Thoracic aorta (tissue), 2 donors: ENCODE data around the gene COL1A2. TPM values are rescaled to one million over a fixed set of nuclear protein-coding genes. Genes with fewer than 3 reads are reported as not detected.

Source experiments
- ATAC-seq: fragments of 150-250 bp; one replicate; pipeline ENCODE4 v1.8.0; 2017; ENCODE audit warnings: low read depth; ENCODE audit not compliant: insufficient number of reproducible peaks, low FRiP score
- DNase-seq: peaks from one replicate; pipeline ENCODE4 v3.0.0-alpha.2; 2020; ENCODE audit warnings: low spot score
- H3K27ac ChIP-seq, 2 donors: fragments of 200-600 bp; sonication (generic); 1 replicate in 1 of 2; 2 replicates in 1 of 2; pipeline ENCODE4 v1.5.1; 2016; ENCODE audit warnings: mild to moderate bottlenecking in 2 of 2, moderate library complexity in 2 of 2
- H3K27me3 ChIP-seq: fragments of 200-600 bp; sonication (generic); replicated peaks from 2 replicates; pipeline ENCODE4 v1.6.0; 2016; ENCODE audit warnings: mild to moderate bottlenecking; ENCODE audit not compliant: insufficient read depth
- H3K36me3 ChIP-seq: fragments of 200-600 bp; sonication (generic); one replicate; pipeline ENCODE4 v1.5.1; 2016
- H3K4me1 ChIP-seq, 2 donors: fragments of 200-600 bp; sonication (generic); 1 replicate in 1 of 2; 2 replicates in 1 of 2; pipeline versions ENCODE4 v1.5.1 to v1.6.0; 2016; ENCODE audit warnings: low read depth in 2 of 2, mild to moderate bottlenecking in 1 of 2; ENCODE audit not compliant: control insufficient read depth in 1 of 2
- H3K4me3 ChIP-seq: fragments of 200-600 bp; sonication (generic); 2 replicates; pipeline ENCODE4 v1.5.1; 2016; ENCODE audit warnings: mild to moderate bottlenecking
- H3K9me3 ChIP-seq: fragments of 200-600 bp; sonication (generic); 2 replicates; pipeline ENCODE4 v1.5.1; 2016
- CTCF ChIP-seq: fragments of 200-600 bp; sonication (generic); IDR thresholded peaks from one replicate; pipeline ENCODE4 v1.5.1; 2019; ENCODE audit warnings: antibody characterized with exemption
- total RNA-seq, 2 donors: library from RNA; depleted of rRNA; stranded (reverse); fragments of >200 nt; gene quantifications; one replicate each; pipeline versions ENCODE4 v1.1.0 to v1.2.3, GENCODE V29; 2016

The COL1A2 gene
- total RNA-seq, 2 donors from 2014 or later, result 1,117 to 1,356 TPM

GRCh38 chr7:94362276-94362675, 32.4 kb upstream of the COL1A2 start:
- no peak for DNase-seq
- TF ChIP-seq CTCF, result no peak
- no peaks in the 10 kb centered on the region for H3K27me3 ChIP-seq
- no peak overlapping the region for H3K27ac ChIP-seq
- no peak overlapping the region for H3K4me3 ChIP-seq
- no peaks in the 10 kb centered on the region for H3K36me3 ChIP-seq
- no peaks in the 10 kb centered on the region for H3K9me3 ChIP-seq
- H3K4me1 ChIP-seq, result peaks cover 0 to 27% of the 10 kb centered on the region in 2 donors
- ATAC-seq, result no peak

- no peak overlapping the region for H3K27ac ChIP-seq
- no peak for DNase-seq
These were observed 29.9 kb upstream of the COL1A2 start for GRCh38 chr7:94364816-94365215.

GRCh38 chr7:94366163-94366562, 28.5 kb upstream of the COL1A2 start:
- ATAC-seq, result no peak
- no peaks in the 10 kb centered on the region for H3K27me3 ChIP-seq
- DNase-seq, result no peak
- no peak for TF ChIP-seq CTCF
- H3K27ac ChIP-seq, result peak overlapping the region in 1 of 2 donors; percentile 93
- no peaks in the 10 kb centered on the region for H3K36me3 ChIP-seq
- H3K4me3 ChIP-seq, result no peak overlapping the region
- peaks cover 10 to 56% of the 10 kb centered on the region in 2 donors for H3K4me1 ChIP-seq
- H3K9me3 ChIP-seq, result no peaks in the 10 kb centered on the region

More at GRCh38 chr7:94364816-94365215, 29.9 kb upstream of the COL1A2 start:
- ATAC-seq, result no peak
- Histone ChIP-seq H3K27me3 (no peaks in the 10 kb centered on the region), H3K36me3 (no peaks in the 10 kb centered on the region), H3K4me1 (peaks cover 10 to 51% of the 10 kb centered on the region in 2 donors), H3K4me3 (no peak overlapping the region), H3K9me3 (no peaks in the 10 kb centered on the region)
- TF ChIP-seq CTCF, result no peak

- ATAC-seq (no peak), DNase-seq (no peak)
- no peak for TF ChIP-seq CTCF
- peak overlapping the region; percentile 81 to 93 for H3K27ac ChIP-seq
- H3K4me3 ChIP-seq, result no peak overlapping the region
- no peaks in the 10 kb centered on the region for H3K36me3 ChIP-seq
- no peaks in the 10 kb centered on the region for H3K27me3 ChIP-seq
- no peaks in the 10 kb centered on the region for H3K9me3 ChIP-seq
- peaks cover 10 to 56% of the 10 kb centered on the region in 2 donors for H3K4me1 ChIP-seq
These were observed 27.9 kb upstream of the COL1A2 start for GRCh38 chr7:94366832-94367231.

- DNase-seq, result no peak
- peak overlapping the region; percentile 81 to 93 for H3K27ac ChIP-seq
- no peaks in the 10 kb centered on the region for H3K27me3 ChIP-seq
- H3K4me3 ChIP-seq, result peak overlapping the region; percentile 55
- H3K4me1 ChIP-seq, result peaks cover 10 to 56% of the 10 kb centered on the region in 2 donors
- no peaks in the 10 kb centered on the region for H3K9me3 ChIP-seq
- peak; percentile 86 for ATAC-seq
- no peaks in the 10 kb centered on the region for H3K36me3 ChIP-seq
- TF ChIP-seq CTCF, result no peak
These were observed 26.7 kb upstream of the COL1A2 start for GRCh38 chr7:94367949-94368348.
